ENCODE data around the gene PCARE.

GRCh38 chr2:29032189-29032588, 42.1 kb downstream of the PCARE start:
- TF ChIP-seq FOXM1 (IDR thresholded peaks at IDR 0.05; ENCODE audit: borderline replicate concordance): no peak
- TF ChIP-seq PKNOX1 (IDR thresholded peaks at IDR 0.05): no peak
- no peak for TF ChIP-seq SUZ12 (IDR thresholded peaks at IDR 0.05)
- TF ChIP-seq HDGF (IDR thresholded peaks at IDR 0.05; ENCODE audit: borderline replicate concordance): no peak
- no peak for TF ChIP-seq TARDBP (IDR thresholded peaks at IDR 0.05)
- TF ChIP-seq CTBP1 (IDR thresholded peaks at IDR 0.05; ENCODE audit: borderline replicate concordance): no peak
- TF ChIP-seq SP1 (IDR thresholded peaks at IDR 0.05): no peak
- no peak for TF ChIP-seq ARNT (IDR thresholded peaks at IDR 0.05)
- TF ChIP-seq L3MBTL2 (conservative IDR thresholded peaks at IDR 0.05): no peak
- TF ChIP-seq ZNF384 (IDR thresholded peaks at IDR 0.05): no peak
- no peak for TF ChIP-seq ELF4 (IDR thresholded peaks at IDR 0.05)

Measured in HEK293T (cell line).